ENCODE measurements around the gene TREH. TPM values are rescaled to one million over a fixed set of nuclear protein-coding genes. Genes with fewer than 3 reads are reported as not detected.

Gene TREH
- total RNA-seq, 4 donors from 2014 or later: not detected

- H3K9me3 ChIP-seq: no peaks in the 10 kb centered on the region
- H3K4me3 ChIP-seq: no peak overlapping the region
- peaks cover 0 to 38% (median 5%) of the 10 kb centered on the region in 4 donors for H3K4me1 ChIP-seq
- H3K36me3 ChIP-seq: peaks cover 0 to 98% (median 8%) of the 10 kb centered on the region in 3 donors
- 88 to 92% methylated on average over 7 of the region's 7 CpGs for WGBS, 2 donors
- no peaks in the 10 kb centered on the region for H3K27me3 ChIP-seq
- no peak for DNase-seq (ENCODE audit: low spot score in 2 of 2)
- H3K27ac ChIP-seq: peak overlapping the region in 2 of 4 donors; percentile 20 to 35
- TF ChIP-seq CTCF (IDR thresholded peaks at IDR 0.05) (no peak), POLR2A (IDR thresholded peaks at IDR 0.05) (no peak), EP300 (IDR thresholded peaks at IDR 0.05) (no peak)
Measured at GRCh38 chr11:118643995-118644345, 35.5 kb downstream of the TREH start.

GRCh38 chr11:118643142-118643994 lies 36.1 kb downstream of the TREH start:
- TF ChIP-seq CTCF (IDR thresholded peaks at IDR 0.05) (no peak), POLR2A (IDR thresholded peaks at IDR 0.05) (no peak), EP300 (IDR thresholded peaks at IDR 0.05) (no peak)

GRCh38 chr11:118641397-118642019 lies 37.9 kb downstream of the TREH start:
- Histone ChIP-seq H3K4me1 (peaks cover 0 to 46% (median 7%) of the 10 kb centered on the region in 4 donors), H3K27me3 (no peaks in the 10 kb centered on the region), H3K4me3 (no peak overlapping the region), H3K36me3 (peaks cover 4 to 98% (median 7%) of the 10 kb centered on the region in 3 donors), H3K9me3 (no peaks in the 10 kb centered on the region), H3K27ac (peak overlapping the region in 2 of 4 donors; percentile 14 to 49)
- WGBS, 2 donors: 74 to 75% methylated on average over 11 of the region's 11 CpGs
- TF ChIP-seq CTCF (IDR thresholded peaks at IDR 0.05) (no peak), POLR2A (IDR thresholded peaks at IDR 0.05) (no peak)
- DNase-seq (ENCODE audit: low spot score in 2 of 2): no peak

More at GRCh38 chr11:118643142-118643994, 36.1 kb downstream of the TREH start:
- H3K27me3 ChIP-seq: no peaks in the 10 kb centered on the region
- H3K27ac ChIP-seq: peak overlapping the region in 2 of 4 donors; percentile 20 to 35
- 66 to 76% methylated on average over 10 to 11 of the region's 11 CpGs for WGBS, 2 donors
- peaks cover 0 to 98% (median 8%) of the 10 kb centered on the region in 3 donors for H3K36me3 ChIP-seq
- peaks cover 0 to 38% (median 5%) of the 10 kb centered on the region in 4 donors for H3K4me1 ChIP-seq
- DNase-seq (ENCODE audit: low spot score in 2 of 2): no peak
- no peak overlapping the region for H3K4me3 ChIP-seq
- H3K9me3 ChIP-seq: no peaks in the 10 kb centered on the region

GRCh38 chr11:118640332-118641154 lies 38.9 kb downstream of the TREH start:
- 54 to 70% methylated on average over 4 to 5 of the region's 5 CpGs for WGBS, 2 donors
- H3K4me1 ChIP-seq: peaks cover 0 to 53% (median 11%) of the 10 kb centered on the region in 4 donors
- H3K36me3 ChIP-seq: peaks cover 4 to 99% (median 7%) of the 10 kb centered on the region in 3 donors
- peak overlapping the region in 2 of 4 donors; percentile 14 to 49 for H3K27ac ChIP-seq
- H3K9me3 ChIP-seq: no peaks in the 10 kb centered on the region
- H3K27me3 ChIP-seq: no peaks in the 10 kb centered on the region
- no peak for DNase-seq (ENCODE audit: low spot score in 2 of 2)
- H3K4me3 ChIP-seq: no peak overlapping the region
- TF ChIP-seq POLR2A (IDR thresholded peaks at IDR 0.05): no peak
- peak in 1 of 5 experiments; percentile 23 for TF ChIP-seq CTCF (IDR thresholded peaks at IDR 0.05)
- TF ChIP-seq EP300 (IDR thresholded peaks at IDR 0.05): no peak
